H1 (cell line): Measurements from ENCODE around the gene GINS2. TPM values are rescaled to one million over a fixed set of nuclear protein-coding genes. Genes with fewer than 3 reads are reported as not detected.

ENCODE experiments used
- CTCF ChIA-PET: fragments of 300-600 bp; sonication (Branson Sonifier 250); formaldehyde crosslinking; loops from one replicate; lab custom pipeline; 2021; ENCODE audit not compliant: partially characterized antibody; lab: Charles Lee
- POLR2A ChIA-PET: fragments of 300-600 bp; sonication (Branson Sonifier 250); formaldehyde crosslinking; loops from one replicate; lab custom pipeline; 2021; ENCODE audit warnings: inconsistent platforms; ENCODE audit not compliant: partially characterized antibody; lab: Charles Lee
- DNase-seq, 2 experiments: peaks; one replicate each; pipeline versions ENCODE4 v3.0.0 to v3.0.0-alpha.2; 2010 to 2022; ENCODE audit warnings: low spot score in 2 of 2, low read depth in 1 of 2, mixed read lengths in 1 of 2
- FAIRE-seq: peaks from 2 replicates; lab custom pipeline; 2011; peaks lifted over from hg19 to GRCh38; lab: Jason Lieb, UNC
- H2AFZ ChIP-seq: 2 replicates; pipeline ENCODE4 v1.8.1; 2012; ENCODE audit warnings: low read length, inconsistent platforms
- H2AK5ac ChIP-seq: 2 replicates; pipeline ENCODE4 v1.6.1; 2013; ENCODE audit warnings: low read depth, low read length
- H2BK120ac ChIP-seq: replicated peaks from 2 replicates; pipeline ENCODE3; 2013; ENCODE audit warnings: low read depth, low read length, inconsistent platforms
- H2BK12ac ChIP-seq: 2 replicates; pipeline ENCODE4 v1.6.1; 2013; ENCODE audit warnings: low read depth, low read length
- H2BK15ac ChIP-seq: 2 replicates; pipeline ENCODE4 v1.6.1; 2013; ENCODE audit warnings: low read length
- H2BK20ac ChIP-seq: 2 replicates; pipeline ENCODE4 v1.6.1; 2013; ENCODE audit warnings: low read length
- H2BK5ac ChIP-seq: 2 replicates; pipeline ENCODE4 v1.6.1; 2013; ENCODE audit warnings: low read depth, low read length
- H3K14ac ChIP-seq: 2 replicates; pipeline ENCODE4 v1.6.1; 2013; ENCODE audit warnings: inconsistent platforms; ENCODE audit not compliant: insufficient read length
- H3K18ac ChIP-seq: 2 replicates; pipeline ENCODE4 v1.6.1; 2013; ENCODE audit warnings: low read length; ENCODE audit errors: extremely low read depth
- H3K23ac ChIP-seq: 2 replicates; pipeline ENCODE4 v1.6.1; 2013; ENCODE audit warnings: inconsistent platforms; ENCODE audit not compliant: insufficient read length
- H3K23me2 ChIP-seq: 2 replicates; pipeline ENCODE4 v1.6.1; 2013; ENCODE audit warnings: low read depth, low read length
- H3K27ac ChIP-seq: 2 replicates; pipeline ENCODE4 v1.6.1; 2011; ENCODE audit warnings: low read depth, low read length, inconsistent platforms
- H3K27me3 ChIP-seq, 4 experiments: replicated peaks in 1 of 4; 1 replicate in 1 of 4; 2 replicates in 3 of 4; pipeline versions ENCODE4 v1.6.1 to v1.8.1; 2011 to 2013; ENCODE audit warnings: low read length in 3 of 4, mild to moderate bottlenecking in 3 of 4, inconsistent platforms in 2 of 4, mixed read lengths in 2 of 4, moderate library complexity in 1 of 4; ENCODE audit not compliant: control insufficient read depth in 3 of 4, insufficient read depth in 3 of 4; ENCODE audit errors: extremely low read depth in 1 of 4
- H3K36me3 ChIP-seq, 4 experiments: 2 replicates each; pipeline versions ENCODE4 v1.6.1 to v1.8.1; 2011 to 2013; ENCODE audit warnings: mild to moderate bottlenecking in 4 of 4, low read length in 3 of 4, moderate library complexity in 2 of 4, control low read depth in 1 of 4, inconsistent platforms in 1 of 4; ENCODE audit not compliant: insufficient read depth in 4 of 4, control insufficient read depth in 2 of 4
- H3K4ac ChIP-seq: replicated peaks from 2 replicates; pipeline ENCODE3; 2013; ENCODE audit warnings: low read length, low read depth, mixed read lengths, inconsistent platforms; ENCODE audit not compliant: insufficient read length
- H3K4me1 ChIP-seq, 4 experiments: replicated peaks in 1 of 4; 1 replicate in 1 of 4; 2 replicates in 3 of 4; pipeline versions ENCODE4 v1.6.1 to v1.8.1; 2011 to 2013; ENCODE audit warnings: low read length in 3 of 4, inconsistent platforms in 2 of 4, mixed read lengths in 1 of 4; ENCODE audit not compliant: insufficient read depth in 4 of 4, control insufficient read depth in 3 of 4
- H3K4me2 ChIP-seq, 2 experiments: 2 replicates each; pipeline versions ENCODE4 v1.6.1 to v1.8.1; 2011 to 2013; ENCODE audit warnings: low read depth in 2 of 2, low read length in 2 of 2, control low read depth in 1 of 2, inconsistent platforms in 1 of 2, mild to moderate bottlenecking in 1 of 2; ENCODE audit not compliant: insufficient read depth in 1 of 2
- H3K4me3 ChIP-seq, 4 experiments: fragments of 200-600, 300-600 bp in 1 of 4; sonication (generic), shearing (Covaris generic), sonication (Bioruptor Twin) in 1 of 4; 2 replicates each; pipeline versions ENCODE4 v1.5.1 to v1.8.1; 2011 to 2016; ENCODE audit warnings: low read length in 4 of 4, low read depth in 3 of 4, control low read depth in 2 of 4, inconsistent platforms in 2 of 4, mild to moderate bottlenecking in 2 of 4, mixed read lengths in 1 of 4, moderate library complexity in 1 of 4; ENCODE audit not compliant: insufficient read depth in 2 of 4; ENCODE audit errors: extremely low read depth in 1 of 4
- H3K56ac ChIP-seq: replicated peaks from 2 replicates; pipeline ENCODE3; 2013; ENCODE audit warnings: low read depth, mild to moderate bottlenecking, mixed read lengths, low read length, inconsistent platforms; ENCODE audit not compliant: insufficient read length
- H3K79me1 ChIP-seq: 2 replicates; pipeline ENCODE4 v1.6.1; 2013; ENCODE audit warnings: low read depth, low read length, control low read depth
- H3K79me2 ChIP-seq, 2 experiments: 2 replicates each; pipeline versions ENCODE4 v1.6.1 to v1.8.1; 2012 to 2013; ENCODE audit warnings: low read length in 2 of 2, mild to moderate bottlenecking in 2 of 2, inconsistent platforms in 1 of 2; ENCODE audit not compliant: insufficient read depth in 2 of 2, control insufficient read depth in 1 of 2
- H3K9ac ChIP-seq, 4 experiments: replicated peaks in 1 of 4; 1 replicate in 1 of 4; 2 replicates in 3 of 4; pipeline versions ENCODE4 v1.6.1 to v1.8.1; 2011 to 2013; ENCODE audit warnings: low read depth in 3 of 4, low read length in 3 of 4, control low read depth in 2 of 4, mild to moderate bottlenecking in 2 of 4, moderate library complexity in 2 of 4, inconsistent platforms in 1 of 4; ENCODE audit errors: extremely low read depth in 1 of 4
- H3K9me3 ChIP-seq, 2 experiments: 2 replicates each; pipeline versions ENCODE4 v1.6.1 to v1.8.1; 2012 to 2013; ENCODE audit warnings: mild to moderate bottlenecking in 2 of 2, moderate library complexity in 2 of 2, control low read depth in 1 of 2, inconsistent platforms in 1 of 2, low read depth in 1 of 2, low read length in 1 of 2, mixed read lengths in 1 of 2; ENCODE audit not compliant: insufficient read depth in 2 of 2
- H4K20me1 ChIP-seq, 2 experiments: replicated peaks in 1 of 2; 2 replicates each; pipeline versions ENCODE3 to v1.8.1; 2011 to 2013; ENCODE audit warnings: inconsistent platforms in 2 of 2, low read length in 2 of 2, mild to moderate bottlenecking in 1 of 2; ENCODE audit not compliant: insufficient read depth in 2 of 2, control insufficient read depth in 1 of 2
- H4K5ac ChIP-seq: 2 replicates; pipeline ENCODE4 v1.6.1; 2013; ENCODE audit warnings: low read length, low read depth, mixed read lengths, inconsistent platforms; ENCODE audit not compliant: insufficient read length
- H4K8ac ChIP-seq: 2 replicates; pipeline ENCODE4 v1.8.0; 2013; ENCODE audit warnings: mild to moderate bottlenecking, moderate library complexity, low read length, inconsistent platforms; ENCODE audit not compliant: insufficient read depth; ENCODE audit errors: extremely low read depth
- H4K91ac ChIP-seq: replicated peaks from 2 replicates; pipeline ENCODE3; 2013; ENCODE audit warnings: low read length, mixed read lengths, inconsistent platforms; ENCODE audit not compliant: insufficient read length
- JUN ChIP-seq: IDR thresholded peaks from 2 replicates; pipeline ENCODE4 v1.6.1; 2011; ENCODE audit warnings: low read depth, mild to moderate bottlenecking, improper control_type of control experiment, low read length
- PHF8 ChIP-seq: fragments of 200-600 bp; sonication (generic); conservative IDR thresholded peaks from 2 replicates; pipeline ENCODE4 v1.7.1; 2012; ENCODE audit warnings: low read depth, mild to moderate bottlenecking, inconsistent platforms, low read length, moderate library complexity
- WGBS, 2 experiments: shearing (Covaris generic) in 1 of 2; methylation state at CpG; one replicate each; pipeline versions ENCODE4 v1.1.6 to v1.1.7; 2013 to 2015; ENCODE audit warnings: low lambda C conversion rate in 2 of 2, mixed read lengths in 2 of 2, inconsistent platforms in 1 of 2, low coverage in 1 of 2, missing lambda C conversion rate in 1 of 2; ENCODE audit not compliant: insufficient replicate concordance in 2 of 2, insufficient coverage in 1 of 2, insufficient read length in 1 of 2; ENCODE audit errors: extremely low coverage in 1 of 2, missing lambda C conversion rate in 1 of 2; 5-methylcytosine and 5-hydroxymethylcytosine counted together
- polyA plus RNA-seq, 7 experiments: library from polyadenylated mRNA; depleted of rRNA in 3 of 7; stranded (reverse) in 5 of 7; unstranded in 2 of 7; fragments of >200 nt in 5 of 7; fragments of 200-250 nt in 2 of 7; gene quantifications; 1 replicate in 5 of 7; 2 replicates in 1 of 7; 4 replicates in 1 of 7; pipeline versions ENCODE4 v1.2.1 to v1.2.3, GENCODE V29; 2011 to 2013; ENCODE audit warnings: missing spikeins in 2 of 7, mixed read lengths in 2 of 7
- total RNA-seq: library from RNA; stranded (reverse); fragmentation: NEBNext Ultra II Directional; extraction: Animal tissue kit (Norgen Biotek cat#: 25700); gene quantifications from 2 replicates; pipeline ENCODE4 v1.2.1, GENCODE V29; 2021
- TF ChIP-seq, protein P1 (sequence below): IDR thresholded peaks from 2 replicates; pipeline ENCODE4 v1.6.1; 2012; ENCODE audit warnings: inconsistent platforms

The GINS2 gene
- total and polyA plus RNA-seq, 2 of the 8 experiments (the other 6 are each of a cell fraction or from before 2014, with no cell fraction given) = 29.4 to 59.1 TPM

GRCh38 chr16:85716680-85717038 is 27.9 kb upstream of the GINS2 start:
- TF ChIP-seq PHF8 (no peak), JUN (no peak)
- TF ChIP-seq, protein P1, sequence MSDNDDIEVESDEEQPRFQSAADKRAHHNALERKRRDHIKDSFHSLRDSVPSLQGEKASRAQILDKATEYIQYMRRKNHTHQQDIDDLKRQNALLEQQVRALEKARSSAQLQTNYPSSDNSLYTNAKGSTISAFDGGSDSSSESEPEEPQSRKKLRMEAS = 0 out of 2 replicates have a peak, but pooled peaks have one; percentile 1
- Histone ChIP-seq H2BK120ac (no peak overlapping the region), H2BK15ac (peak overlapping the region; percentile 92; the same call in 1 of the 2 replicates), H3K4me3 (no peak overlapping the region), H3K27me3 (peaks cover 0 to 7% (median 2%) of the 10 kb centered on the region in 4 experiments; a peak in 3 of 7 replicates), H4K91ac (peak overlapping the region; percentile 19), H2AFZ (no peak overlapping the region), H4K5ac (no peak overlapping the region), H3K23me2 (peaks cover 8% of the 10 kb centered on the region; the same call in 1 of the 2 replicates), H3K4ac (no peak overlapping the region), H2BK5ac (peak overlapping the region; percentile 83; the same call in 1 of the 2 replicates), H3K36me3 (no peaks in the 10 kb centered on the region), H3K9me3 (peaks cover 4 to 5% of the 10 kb centered on the region in 2 experiments; a peak in 3 of 4 replicates), H3K79me2 (no peaks in the 10 kb centered on the region), H3K4me1 (peaks cover 0 to 10% (median 7%) of the 10 kb centered on the region in 4 experiments; a peak in 6 of 7 replicates), H2BK20ac (peak overlapping the region; percentile 91), H3K56ac (peak overlapping the region; percentile 22), H3K4me2 (peak overlapping the region; percentile 65 to 72; a peak in 2 of 4 replicates), H3K23ac (no peak overlapping the region), H3K27ac (no peak overlapping the region), H3K79me1 (no peaks in the 10 kb centered on the region), H4K20me1 (peaks cover 0 to 3% of the 10 kb centered on the region in 2 experiments), H3K9ac (no peak overlapping the region), H4K8ac (no peak overlapping the region), H2BK12ac (peak overlapping the region; percentile 98; the same call in 1 of the 2 replicates), H3K18ac (peak overlapping the region; percentile 87), H3K14ac (no peak overlapping the region), H2AK5ac (peak overlapping the region; percentile 93; the same call in 1 of the 2 replicates)
- ChIA-PET CTCF (interaction anchor here (0.7 to 20.7 kb wide), 22 partner anchors 7 to 369 kb away, joined by 3 to 620 read pairs (median 5); partner anchors contain the start of gene GINS2), POLR2A (interaction anchor here (0.7 to 3.1 kb wide), 8 partner anchors 9 to 41 kb away, joined by 3 to 23 read pairs (median 7); no protein-coding TSS in a partner anchor)
- whole genome bisulfite sequencing, 2 experiments = 50% methylated on average over 3 of the region's 3 CpGs; no CpG with 5 or more reads in 1 of the 2 experiments
- FAIRE-seq (no peak), DNase-seq (no peak)
